GM18502 (cell line): Measurements from ENCODE around the gene TBXAS1.
A peak's percentile ranks its signal among the peaks of the same experiment; 100 is the strongest.
"Not testable (repeated sequence)": the region's sequence is repeated elsewhere in the genome, so short reads cannot be mapped to it uniquely, and the experiment has no call there.

Experiments used
- ATAC-seq: cut with Tn5 transposase; IDR thresholded peaks from one replicate; pipeline ENCODE4 v1.9.1; 2021; ENCODE audit warnings: mild to moderate bottlenecking; ENCODE audit not compliant: unreplicated experiment, poor library complexity

Gene TBXAS1

GRCh38 chr7:139884441-139884840 is 55.4 kb downstream of the TBXAS1 start:
- no peak for ATAC-seq

- ATAC-seq = no peak
Measured at GRCh38 chr7:139885511-139885910, 56.4 kb downstream of the TBXAS1 start.

- no peak for ATAC-seq
Measured at GRCh38 chr7:139886206-139886605, 57.1 kb downstream of the TBXAS1 start.

- no peak for ATAC-seq
Measured at GRCh38 chr7:139886899-139887298, 57.8 kb downstream of the TBXAS1 start.

- ATAC-seq = no peak
Measured at GRCh38 chr7:139887992-139888481, 59.0 kb downstream of the TBXAS1 start.

- ATAC-seq = no peak
Measured at GRCh38 chr7:139889186-139889871, 60.3 kb downstream of the TBXAS1 start.

- ATAC-seq = peak; percentile 24
Measured at GRCh38 chr7:139893461-139893860, 64.4 kb downstream of the TBXAS1 start.

GRCh38 chr7:139893999-139894398 is 64.9 kb downstream of the TBXAS1 start:
- peak; percentile 74 for ATAC-seq

- ATAC-seq = no peak
Measured at GRCh38 chr7:139895141-139895829, 66.2 kb downstream of the TBXAS1 start.

GRCh38 chr7:139896288-139896687 is 67.2 kb downstream of the TBXAS1 start:
- ATAC-seq = no peak

GRCh38 chr7:139896831-139897230 is 67.8 kb downstream of the TBXAS1 start:
- ATAC-seq = no peak

- no peak for ATAC-seq
Measured at GRCh38 chr7:139897422-139898090, 68.5 kb downstream of the TBXAS1 start.

GRCh38 chr7:139898483-139898882 is 69.4 kb downstream of the TBXAS1 start:
- ATAC-seq = no peak

- ATAC-seq = no peak
Measured at GRCh38 chr7:139899328-139899955, 70.4 kb downstream of the TBXAS1 start.

- ATAC-seq = no peak
Measured at GRCh38 chr7:139900326-139900725, 71.3 kb downstream of the TBXAS1 start.

GRCh38 chr7:139901056-139901795 is 72.2 kb downstream of the TBXAS1 start:
- no peak for ATAC-seq

- ATAC-seq = no peak
Measured at GRCh38 chr7:139901901-139902300, 72.8 kb downstream of the TBXAS1 start.

- ATAC-seq = no peak
Measured at GRCh38 chr7:139902436-139903102, 73.5 kb downstream of the TBXAS1 start.

- ATAC-seq = not testable (repeated sequence)
Measured at GRCh38 chr7:139903103-139903477, 74.0 kb downstream of the TBXAS1 start.

GRCh38 chr7:139906879-139907278 is 77.8 kb downstream of the TBXAS1 start:
- no peak for ATAC-seq
